ENCODE measurements around the gene CCDC18. TPM values are rescaled to one million over a fixed set of nuclear protein-coding genes. Genes with fewer than 3 reads are reported as not detected.
"Not testable (repeated sequence)": the region's sequence is repeated elsewhere in the genome, so short reads cannot be mapped to it uniquely, and the experiment has no call there.

CCDC18 gene
- total RNA-seq, 4 donors from 2014 or later = 4.6 to 7.8 (median 5.6) TPM

DNA sequence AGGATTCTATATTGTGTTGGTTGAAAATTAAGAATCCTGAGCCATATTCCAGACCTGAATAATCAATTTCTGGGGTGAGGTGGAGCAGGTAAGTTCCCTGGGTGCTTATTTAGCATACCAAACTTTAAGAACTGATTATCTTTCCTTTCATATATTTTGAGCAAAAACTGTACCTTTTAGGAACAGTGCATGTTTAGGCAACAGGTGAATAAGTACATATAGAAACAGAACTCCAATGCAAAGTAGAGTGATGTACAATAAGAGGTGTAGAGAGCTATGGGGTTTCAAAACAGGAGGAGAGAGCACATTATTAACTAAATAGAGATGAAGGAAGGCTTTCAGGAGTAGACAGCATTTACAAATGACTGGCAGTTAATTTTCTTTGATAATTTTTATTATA lies 29.1 kb upstream of the CCDC18 start:
- DNase-seq = no peak
- peaks cover 0 to 49% of the 10 kb centered on the region in 2 donors for H3K36me3 ChIP-seq

DNA sequence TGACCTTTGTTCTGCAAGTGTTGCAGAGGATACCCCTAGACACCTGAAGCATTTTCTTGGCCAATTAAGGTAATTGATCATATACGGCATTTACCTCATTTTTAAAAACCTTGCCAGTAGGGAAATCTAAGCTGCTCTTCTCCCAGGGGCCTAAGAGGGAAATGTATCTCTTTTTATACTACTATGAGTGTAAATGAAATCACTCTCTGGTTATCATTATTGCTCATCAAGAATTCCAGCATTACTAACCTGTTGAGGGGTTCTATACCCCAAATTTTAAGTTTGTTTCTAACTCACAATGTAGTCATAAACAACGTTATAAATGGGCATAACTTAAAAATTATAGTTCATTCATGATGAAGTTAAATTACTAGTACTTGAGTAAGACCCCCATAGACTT lies 27.7 kb upstream of the CCDC18 start:
- intact Hi-C loops (cut with DNase I; ENCODE audit: low total_unique reads) (no loop called here), in situ Hi-C loops (cut with MboI; ENCODE audit: low sequenced_read_pairs in 4 of 4) (no loop called here)
- no peak for DNase-seq
- TF ChIP-seq, protein P1, sequence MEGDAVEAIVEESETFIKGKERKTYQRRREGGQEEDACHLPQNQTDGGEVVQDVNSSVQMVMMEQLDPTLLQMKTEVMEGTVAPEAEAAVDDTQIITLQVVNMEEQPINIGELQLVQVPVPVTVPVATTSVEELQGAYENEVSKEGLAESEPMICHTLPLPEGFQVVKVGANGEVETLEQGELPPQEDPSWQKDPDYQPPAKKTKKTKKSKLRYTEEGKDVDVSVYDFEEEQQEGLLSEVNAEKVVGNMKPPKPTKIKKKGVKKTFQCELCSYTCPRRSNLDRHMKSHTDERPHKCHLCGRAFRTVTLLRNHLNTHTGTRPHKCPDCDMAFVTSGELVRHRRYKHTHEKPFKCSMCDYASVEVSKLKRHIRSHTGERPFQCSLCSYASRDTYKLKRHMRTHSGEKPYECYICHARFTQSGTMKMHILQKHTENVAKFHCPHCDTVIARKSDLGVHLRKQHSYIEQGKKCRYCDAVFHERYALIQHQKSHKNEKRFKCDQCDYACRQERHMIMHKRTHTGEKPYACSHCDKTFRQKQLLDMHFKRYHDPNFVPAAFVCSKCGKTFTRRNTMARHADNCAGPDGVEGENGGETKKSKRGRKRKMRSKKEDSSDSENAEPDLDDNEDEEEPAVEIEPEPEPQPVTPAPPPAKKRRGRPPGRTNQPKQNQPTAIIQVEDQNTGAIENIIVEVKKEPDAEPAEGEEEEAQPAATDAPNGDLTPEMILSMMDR (IDR thresholded peaks at IDR 0.05 in 4 of 5, conservative IDR thresholded peaks at IDR 0.05 in 1 of 5) = no peak
- TF ChIP-seq POLR2A (IDR thresholded peaks at IDR 0.05) = no peak
- H3K9me3 ChIP-seq = no peaks in the 10 kb centered on the region
- H3K27me3 ChIP-seq = no peaks in the 10 kb centered on the region
- H3K4me3 ChIP-seq = no peak overlapping the region
- H3K4me1 ChIP-seq = peaks cover 5 to 14% of the 10 kb centered on the region in 2 donors
- no peak for ATAC-seq
- H3K27ac ChIP-seq = no peak overlapping the region
- peaks cover 0 to 60% of the 10 kb centered on the region in 2 donors for H3K36me3 ChIP-seq

More for the DNA sequence above, 29.1 kb upstream of the CCDC18 start:
- H3K4me3 ChIP-seq = no peak overlapping the region
- peaks cover 5 to 23% of the 10 kb centered on the region in 2 donors for H3K4me1 ChIP-seq
- no peak for ATAC-seq
- H3K27me3 ChIP-seq = no peaks in the 10 kb centered on the region
- TF ChIP-seq, protein P1 (IDR thresholded peaks at IDR 0.05 in 4 of 5, conservative IDR thresholded peaks at IDR 0.05 in 1 of 5) = no peak
- no peak for TF ChIP-seq POLR2A (IDR thresholded peaks at IDR 0.05)
- H3K9me3 ChIP-seq = no peaks in the 10 kb centered on the region
- in situ Hi-C loops (cut with MboI; ENCODE audit: low sequenced_read_pairs in 4 of 4) (no loop called here), intact Hi-C loops (cut with DNase I; ENCODE audit: low total_unique reads) (no loop called here)
- H3K27ac ChIP-seq = no peak overlapping the region

DNA sequence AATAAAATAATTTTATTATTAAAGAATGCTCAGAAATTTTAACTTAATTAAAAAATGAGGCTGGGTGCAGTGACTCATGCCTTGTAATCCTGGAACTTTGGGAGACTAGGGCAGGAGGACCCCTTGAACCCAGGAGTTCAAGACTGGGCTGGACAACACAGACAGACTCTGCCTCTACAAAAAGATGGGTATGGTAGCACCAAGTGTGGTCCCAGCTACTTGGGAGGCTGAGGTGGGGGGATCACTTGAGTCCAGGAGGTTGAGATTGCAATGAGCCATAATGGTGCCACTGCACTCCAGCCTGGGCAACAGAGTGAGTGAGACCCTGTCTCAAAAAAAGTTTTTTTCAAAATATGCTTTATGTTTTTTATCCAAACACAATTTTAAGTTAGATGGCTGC lies 25.6 kb upstream of the CCDC18 start:
- no peaks in the 10 kb centered on the region for H3K9me3 ChIP-seq
- H3K4me1 ChIP-seq = peaks cover 5 to 12% of the 10 kb centered on the region in 2 donors
- no peak for ATAC-seq
- DNase-seq = no peak
- in situ Hi-C loops (cut with MboI; ENCODE audit: low sequenced_read_pairs in 4 of 4) = no loop called here
- TF ChIP-seq, protein P1 (IDR thresholded peaks at IDR 0.05 in 4 of 5, conservative IDR thresholded peaks at IDR 0.05 in 1 of 5) = no peak
- no peak for TF ChIP-seq POLR2A (IDR thresholded peaks at IDR 0.05)
- H3K27ac ChIP-seq = no peak overlapping the region
- H3K27me3 ChIP-seq = no peaks in the 10 kb centered on the region
- H3K36me3 ChIP-seq = peaks cover 0 to 67% of the 10 kb centered on the region in 2 donors
- H3K4me3 ChIP-seq = no peak overlapping the region
- intact Hi-C loops (cut with DNase I; ENCODE audit: low total_unique reads) = no loop called here

DNA sequence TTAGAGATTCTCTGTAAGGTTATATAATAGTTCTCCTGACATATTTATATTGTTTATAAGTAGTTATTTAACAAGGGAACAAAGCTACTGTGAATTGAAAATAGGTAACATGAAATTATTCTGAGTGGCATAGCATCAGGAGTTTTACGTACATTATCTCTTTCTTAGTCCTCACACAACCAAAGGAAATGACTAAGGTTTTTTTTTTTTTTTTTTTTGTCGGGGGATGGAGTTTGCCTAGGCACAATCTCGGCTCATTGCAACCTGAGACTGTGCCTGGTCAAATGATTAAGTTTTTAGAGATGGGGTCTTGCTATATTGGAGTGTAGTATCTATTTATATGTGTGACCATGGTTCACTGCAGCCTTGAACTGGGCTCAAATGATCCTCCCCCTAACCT lies 25.2 kb upstream of the CCDC18 start:
- intact Hi-C loops (cut with DNase I; ENCODE audit: low total_unique reads) = no loop called here
- no peak for DNase-seq
- Histone ChIP-seq H3K36me3 (peaks cover 0 to 64% of the 10 kb centered on the region in 2 donors), H3K27me3 (no peaks in the 10 kb centered on the region), H3K4me3 (no peak overlapping the region), H3K9me3 (no peaks in the 10 kb centered on the region), H3K27ac (no peak overlapping the region), H3K4me1 (peaks cover 5 to 12% of the 10 kb centered on the region in 2 donors)
- in situ Hi-C loops (cut with MboI; ENCODE audit: low sequenced_read_pairs in 4 of 4) = no loop called here
- ATAC-seq = no peak
- TF ChIP-seq, protein P1 (IDR thresholded peaks at IDR 0.05 in 4 of 5, conservative IDR thresholded peaks at IDR 0.05 in 1 of 5) = no peak
- TF ChIP-seq POLR2A (IDR thresholded peaks at IDR 0.05) = no peak

DNA sequence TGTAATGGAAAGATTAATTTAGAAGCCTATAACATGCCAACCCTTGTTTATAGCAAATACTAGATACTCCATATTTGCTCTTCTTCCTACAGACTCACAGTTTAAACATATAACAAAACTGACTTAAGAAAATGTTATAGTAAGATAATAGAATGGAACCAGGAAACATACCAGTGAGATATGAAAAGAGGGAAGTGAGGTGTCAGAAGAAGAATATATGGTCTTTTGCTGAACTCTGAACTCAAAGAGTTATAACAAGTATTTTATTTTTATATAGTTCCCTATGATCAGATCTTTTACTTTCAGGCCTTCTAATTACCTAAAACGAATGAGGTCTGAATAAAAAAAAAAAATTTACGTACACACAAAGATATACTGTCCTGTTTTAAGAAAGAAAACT lies 21.2 kb upstream of the CCDC18 start:
- ATAC-seq (no peak), DNase-seq (no peak)
- Histone ChIP-seq H3K27me3 (no peaks in the 10 kb centered on the region), H3K27ac (no peak overlapping the region), H3K9me3 (no peaks in the 10 kb centered on the region), H3K36me3 (peaks cover 0 to 43% of the 10 kb centered on the region in 2 donors), H3K4me1 (peaks cover 27 to 42% of the 10 kb centered on the region in 2 donors), H3K4me3 (no peak overlapping the region)
- intact Hi-C loops (cut with DNase I; ENCODE audit: low total_unique reads) (no loop called here), in situ Hi-C loops (cut with MboI; ENCODE audit: low sequenced_read_pairs in 4 of 4) (no loop called here)
- no peak for TF ChIP-seq POLR2A (IDR thresholded peaks at IDR 0.05)
- TF ChIP-seq, protein P1 (IDR thresholded peaks at IDR 0.05 in 4 of 5, conservative IDR thresholded peaks at IDR 0.05 in 1 of 5) = no peak

DNA sequence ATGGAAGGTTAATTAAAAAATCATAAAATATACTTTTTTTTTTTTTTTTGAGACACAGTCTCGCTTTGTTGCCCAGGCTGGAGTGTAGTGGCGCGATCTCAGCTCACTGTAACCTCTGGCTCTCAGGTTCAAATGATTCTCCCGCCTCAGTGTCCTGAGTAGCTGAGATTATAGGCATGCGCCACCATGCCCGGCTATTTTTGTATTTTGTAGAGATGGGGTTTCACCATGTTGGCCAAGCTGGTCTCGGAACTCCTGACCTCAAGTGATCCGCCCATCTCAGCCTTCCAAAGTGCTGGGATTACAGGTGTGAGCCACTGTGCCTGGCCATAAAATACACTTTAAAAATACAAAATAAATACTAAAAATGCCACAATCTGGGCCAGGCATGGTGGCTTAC lies 17.2 kb upstream of the CCDC18 start:
- peak overlapping the region; percentile 65 to 82 (median 75) for H3K27ac ChIP-seq
- peaks cover 29 to 41% of the 10 kb centered on the region in 2 donors for H3K4me1 ChIP-seq
- in situ Hi-C loops (cut with MboI; ENCODE audit: low sequenced_read_pairs in 4 of 4); H3K4me3 ChIP-seq; H3K9me3 ChIP-seq; H3K27me3 ChIP-seq: not testable (repeated sequence)
- H3K36me3 ChIP-seq = peaks cover 0 to 16% of the 10 kb centered on the region in 2 donors
- DNase-seq (peak; percentile 43 to 85), ATAC-seq (peak; percentile 71 to 79)
- intact Hi-C loops (cut with DNase I; ENCODE audit: low total_unique reads) = loop anchor here (5.0 kb wide), 2 partner anchors 86 to 184 kb away; partner anchors contain the start of genes DR1 and MTF2
